Retinal pigment epithelial cell (primary cell): ENCODE results near the gene AP3B1.
A peak's percentile ranks its signal among the peaks of the same experiment; 100 is the strongest.

Experiments
- DNase-seq: peaks from one replicate; pipeline ENCODE4 v3.0.0-alpha.2; 2010; ENCODE audit warnings: low read depth
- H3K4me3 ChIP-seq: 2 replicates; pipeline ENCODE4 v1.5.1; 2011; ENCODE audit warnings: mild to moderate bottlenecking, low read length, control low read depth, moderate library complexity
- TF ChIP-seq, protein P1 (sequence below): conservative IDR thresholded peaks from 2 replicates; pipeline ENCODE4 v1.5.1; 2011; ENCODE audit warnings: low read depth, low read length, control low read depth, inconsistent platforms

AP3B1 gene

DNA sequence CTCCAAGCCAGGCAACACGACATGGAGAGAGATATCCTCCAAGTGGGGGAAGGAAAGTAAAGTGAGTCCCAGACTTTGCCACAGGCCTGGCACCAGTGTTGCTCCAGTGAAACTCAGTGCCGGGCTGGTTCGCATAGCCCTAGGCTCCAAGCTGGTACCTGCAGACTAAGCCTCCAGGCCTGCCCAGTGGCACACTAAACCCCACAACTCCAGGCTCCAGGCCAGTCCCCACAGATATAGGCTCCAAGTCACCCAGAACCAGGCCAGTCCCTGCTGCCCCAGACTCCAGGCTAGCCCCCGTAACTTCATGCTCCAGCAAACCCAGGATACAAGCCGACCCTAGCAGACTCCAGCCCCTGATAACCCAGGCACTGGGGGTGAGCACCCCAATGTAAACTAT, 23.0 kb upstream of the AP3B1 start:
- DNase-seq: no peak
- no peak overlapping the region for H3K4me3 ChIP-seq
- TF ChIP-seq, protein P1, sequence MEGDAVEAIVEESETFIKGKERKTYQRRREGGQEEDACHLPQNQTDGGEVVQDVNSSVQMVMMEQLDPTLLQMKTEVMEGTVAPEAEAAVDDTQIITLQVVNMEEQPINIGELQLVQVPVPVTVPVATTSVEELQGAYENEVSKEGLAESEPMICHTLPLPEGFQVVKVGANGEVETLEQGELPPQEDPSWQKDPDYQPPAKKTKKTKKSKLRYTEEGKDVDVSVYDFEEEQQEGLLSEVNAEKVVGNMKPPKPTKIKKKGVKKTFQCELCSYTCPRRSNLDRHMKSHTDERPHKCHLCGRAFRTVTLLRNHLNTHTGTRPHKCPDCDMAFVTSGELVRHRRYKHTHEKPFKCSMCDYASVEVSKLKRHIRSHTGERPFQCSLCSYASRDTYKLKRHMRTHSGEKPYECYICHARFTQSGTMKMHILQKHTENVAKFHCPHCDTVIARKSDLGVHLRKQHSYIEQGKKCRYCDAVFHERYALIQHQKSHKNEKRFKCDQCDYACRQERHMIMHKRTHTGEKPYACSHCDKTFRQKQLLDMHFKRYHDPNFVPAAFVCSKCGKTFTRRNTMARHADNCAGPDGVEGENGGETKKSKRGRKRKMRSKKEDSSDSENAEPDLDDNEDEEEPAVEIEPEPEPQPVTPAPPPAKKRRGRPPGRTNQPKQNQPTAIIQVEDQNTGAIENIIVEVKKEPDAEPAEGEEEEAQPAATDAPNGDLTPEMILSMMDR: no peak

DNA sequence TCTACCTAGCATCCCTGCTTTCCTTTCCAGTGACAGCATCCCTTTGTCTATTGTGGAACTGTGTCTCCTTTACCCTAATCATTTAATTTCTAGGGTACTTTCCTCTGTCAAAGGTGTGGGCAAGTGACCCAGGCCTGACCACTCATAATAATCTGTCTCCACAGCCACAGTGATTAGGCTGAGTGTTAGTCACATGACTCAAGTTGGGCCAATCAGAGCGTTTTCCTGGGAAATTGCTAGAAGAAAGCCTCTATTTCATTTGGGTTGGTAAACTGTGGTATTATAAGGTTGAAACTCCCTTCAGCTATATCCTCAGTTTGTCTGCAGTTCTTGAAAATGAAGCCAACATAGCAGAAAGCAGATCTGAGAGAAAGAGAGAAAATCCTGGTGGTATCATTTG, 14.2 kb upstream of the AP3B1 start:
- DNase-seq: no peak
- TF ChIP-seq, protein P1: no peak
- H3K4me3 ChIP-seq: no peak overlapping the region

DNA sequence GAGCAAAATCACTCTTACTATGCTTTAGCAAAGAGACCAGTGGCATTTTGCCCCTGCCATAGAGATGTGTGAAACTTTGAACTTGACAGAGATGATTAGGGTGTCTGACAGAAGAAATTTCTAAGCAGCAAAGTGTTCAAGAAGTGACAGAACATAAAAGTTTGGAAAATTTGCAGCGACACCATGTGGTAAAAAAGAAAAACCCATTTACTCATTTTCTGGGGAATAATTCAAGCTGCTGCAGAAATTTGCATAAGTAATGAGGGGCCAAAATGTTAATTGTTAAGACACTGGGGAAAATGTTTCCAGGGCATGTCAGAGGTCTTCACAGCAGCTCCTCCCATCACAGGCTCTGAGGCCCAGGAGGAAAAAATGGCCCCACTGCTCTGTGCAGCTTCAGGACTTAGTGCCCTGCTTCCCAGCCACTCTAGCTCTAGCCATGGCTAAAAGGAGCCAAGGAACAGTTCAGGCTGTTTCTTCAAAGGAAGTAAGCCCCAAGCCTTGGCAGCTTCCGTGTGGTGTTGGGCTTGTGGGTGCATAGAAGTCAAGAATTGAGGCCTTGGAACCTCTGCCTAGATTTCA, 6.1 kb upstream of the AP3B1 start:
- TF ChIP-seq, protein P1: no peak
- no peak for DNase-seq
- no peak overlapping the region for H3K4me3 ChIP-seq

DNA sequence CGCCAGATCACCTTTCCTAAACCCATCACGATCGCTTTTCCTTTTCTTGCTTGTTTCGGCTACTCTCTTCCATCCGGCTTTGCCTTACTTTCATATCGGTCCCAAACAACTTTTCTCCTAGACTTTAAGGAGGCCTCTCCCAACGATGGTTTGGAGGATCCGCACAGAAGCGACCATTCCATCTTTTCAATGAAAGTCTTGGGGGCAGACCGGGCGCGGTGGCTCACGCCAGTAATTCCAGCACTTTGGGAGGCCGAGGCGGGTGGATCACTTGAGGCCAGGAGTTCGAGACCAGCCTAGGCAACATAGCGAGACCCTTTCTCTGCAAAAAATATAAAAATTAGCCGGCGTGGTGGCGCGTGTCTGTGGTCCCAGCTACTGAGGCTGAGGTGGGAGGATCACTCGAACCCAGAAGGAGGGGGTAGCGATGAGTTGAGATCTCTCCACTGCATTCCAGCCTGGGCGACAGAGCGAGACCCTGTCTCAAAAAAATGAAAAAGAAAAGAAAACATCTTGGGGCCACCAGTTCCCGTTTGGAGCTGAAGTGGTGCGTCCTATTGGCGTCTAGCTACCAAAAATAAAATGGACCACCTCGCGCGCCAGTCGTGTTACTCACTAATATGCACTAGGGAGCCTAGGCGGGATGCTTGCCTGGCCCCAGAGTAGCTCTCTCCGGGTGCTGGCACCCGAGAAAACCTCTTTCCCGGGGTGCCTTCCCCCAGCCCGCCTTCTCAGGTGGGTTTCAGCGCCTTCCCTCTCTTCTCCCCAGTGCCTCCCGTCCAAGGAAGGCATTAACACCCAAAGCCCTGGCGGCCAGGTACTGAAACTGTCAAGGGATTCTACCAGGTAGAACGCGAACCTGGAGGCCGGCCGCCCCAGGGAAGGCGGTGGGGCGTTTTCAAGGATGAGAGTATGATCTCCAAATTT, 800 bp upstream of the AP3B1 start:
- peak; percentile 15 for DNase-seq
- TF ChIP-seq, protein P1: peak; percentile 32
- H3K4me3 ChIP-seq: peak overlapping the region; percentile 99

DNA sequence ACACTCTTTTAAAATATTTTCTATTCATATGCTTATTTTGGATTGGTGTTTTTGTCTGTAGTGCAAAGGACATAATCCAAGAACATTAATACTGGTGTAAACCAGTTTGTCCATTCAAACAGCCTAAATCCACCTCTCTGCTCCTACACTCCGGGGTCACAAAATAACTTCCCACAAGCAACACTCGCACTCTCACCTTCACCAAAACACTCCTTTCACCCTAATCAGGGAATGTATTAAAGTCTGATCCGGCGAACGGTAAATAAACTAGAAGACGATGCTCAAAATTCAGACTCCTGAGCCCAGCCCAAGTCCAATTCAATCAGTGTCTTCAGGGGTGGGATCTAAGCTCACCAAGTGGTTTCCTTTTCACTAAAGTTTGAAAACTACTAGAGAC, 649 bp downstream of the AP3B1 start:
- TF ChIP-seq, protein P1: no peak
- no peak for DNase-seq
- H3K4me3 ChIP-seq: peak overlapping the region; percentile 99

DNA sequence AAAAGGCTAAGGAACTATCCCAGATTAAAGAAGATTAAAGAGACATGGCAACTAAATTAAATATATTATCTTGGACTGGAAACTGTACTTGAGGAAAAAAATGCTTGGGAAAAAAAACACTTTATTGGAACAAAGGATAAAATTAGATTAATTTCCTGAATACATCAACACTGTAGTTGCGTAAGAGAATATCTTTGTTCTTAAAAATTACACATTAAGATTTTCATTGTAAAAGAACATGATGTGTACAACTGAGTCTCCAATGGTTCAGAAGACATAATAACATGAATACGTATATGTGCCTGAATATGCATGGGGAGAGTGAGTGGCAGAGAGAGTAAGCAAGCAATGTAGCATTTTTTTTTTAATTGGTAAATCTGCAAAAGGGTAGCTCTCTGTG, 2.8 kb downstream of the AP3B1 start:
- no peak overlapping the region for H3K4me3 ChIP-seq
- TF ChIP-seq, protein P1: no peak
- DNase-seq: no peak

DNA sequence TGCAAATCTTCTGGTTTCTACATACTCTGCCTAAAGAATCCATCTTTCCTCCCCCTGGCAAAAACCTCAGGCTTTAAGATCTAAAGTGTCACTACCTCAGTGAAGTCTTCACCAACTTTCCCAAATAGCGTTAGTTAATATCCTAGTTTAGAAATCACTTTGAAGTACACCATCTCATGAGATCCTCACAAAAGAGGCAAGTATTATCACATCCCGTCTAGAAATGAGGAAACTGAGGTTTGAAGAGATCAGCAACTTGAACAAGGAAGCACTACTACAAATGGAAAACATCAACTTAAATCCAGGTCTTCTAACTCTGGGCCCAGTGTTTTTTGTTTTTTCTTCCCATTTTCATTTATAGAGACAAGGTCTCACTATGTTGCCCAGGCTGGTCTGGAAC, 4.6 kb downstream of the AP3B1 start:
- no peak for DNase-seq
- no peak overlapping the region for H3K4me3 ChIP-seq
- TF ChIP-seq, protein P1: no peak
